Pons (tissue), 1 donor: ENCODE results near the gene RNF10.
"Not testable (repeated sequence)": the region's sequence is repeated elsewhere in the genome, so short reads cannot be mapped to it uniquely, and the experiment has no call there.

Source experiments
- DNase-seq: peaks from one replicate; pipeline ENCODE4 v3.0.0-alpha.2; 2016; ENCODE audit warnings: low spot score

The RNF10 gene

GRCh38 chr12:120534203-120534702 is at the start of gene RNF10:
Gene RNF10, plus strand, starts transcription at chr12:120534356. Its CDS starts 456 bp downstream, at chr12:120534812.
- peak; percentile 88 for DNase-seq

GRCh38 chr12:120485961-120486881 is 47.9 kb upstream of the RNF10 start:
- no peak for DNase-seq

GRCh38 chr12:120487552-120487951 is 46.6 kb upstream of the RNF10 start:
- DNase-seq = not testable (repeated sequence)

GRCh38 chr12:120488057-120488640 is 46.0 kb upstream of the RNF10 start:
- DNase-seq = no peak

- DNase-seq = no peak
These were observed 45.1 kb upstream of the RNF10 start for GRCh38 chr12:120489018-120489417.

- DNase-seq = no peak
These were observed 43.8 kb upstream of the RNF10 start for GRCh38 chr12:120490325-120490724.

GRCh38 chr12:120490833-120491512 is 43.2 kb upstream of the RNF10 start:
- DNase-seq = peak; percentile 40

GRCh38 chr12:120495186-120495730 is 38.9 kb upstream of the RNF10 start:
- DNase-seq = no peak

GRCh38 chr12:120495731-120496412 is 38.3 kb upstream of the RNF10 start, which contains the start of gene DYNLL1:
Gene DYNLL1, plus strand, starts transcription at chr12:120496113. Its CDS starts 309 bp downstream, at chr12:120496422.
- DNase-seq = peak; percentile 92

- DNase-seq = peak; percentile 82
These were observed 37.5 kb upstream of the RNF10 start for GRCh38 chr12:120496413-120497340.

- no peak for DNase-seq
These were observed 36.5 kb upstream of the RNF10 start for GRCh38 chr12:120497524-120498150.

- DNase-seq = no peak
These were observed 35.2 kb upstream of the RNF10 start for GRCh38 chr12:120498870-120499515.

GRCh38 chr12:120500581-120500980 is 33.6 kb upstream of the RNF10 start:
- no peak for DNase-seq

GRCh38 chr12:120504587-120504986 is 29.6 kb upstream of the RNF10 start:
- DNase-seq = no peak

GRCh38 chr12:120508537-120508936 is 25.6 kb upstream of the RNF10 start:
- DNase-seq = no peak

GRCh38 chr12:120514002-120514401 is 20.2 kb upstream of the RNF10 start:
- peak; percentile 97 for DNase-seq

GRCh38 chr12:120515496-120515895 is 18.7 kb upstream of the RNF10 start:
- peak; percentile 89 for DNase-seq

GRCh38 chr12:120519324-120519723 is 14.8 kb upstream of the RNF10 start:
- not testable (repeated sequence) for DNase-seq

- no peak for DNase-seq
These were observed 11.6 kb upstream of the RNF10 start for GRCh38 chr12:120522568-120522967.
